ENCODE measurements around the gene COLEC12. TPM values are rescaled to one million over a fixed set of nuclear protein-coding genes. Genes with fewer than 3 reads are reported as not detected.

COLEC12 gene
- 1 to 10 TPM in 2 of 4 donors, under 1 TPM in 2; 0.22 to 5.4 (median 2.0) TPM for polyA plus RNA-seq
- long read RNA-seq, donor 1 = 0 reads
- long read RNA-seq, donor 2, full-length matches to known transcripts = 4 of 4 reads
- long read RNA-seq, donor 2, partial matches to known transcripts = 0 of 4 reads
- long read RNA-seq, donor 2, other reads (novel, unspliced or antisense) = 0 of 4 reads
- long read RNA-seq, donor 3, full-length matches to known transcripts = 4 of 19 reads
- long read RNA-seq, donor 3, partial matches to known transcripts = 15 of 19 reads
- long read RNA-seq, donor 3, other reads (novel, unspliced or antisense) = 0 of 19 reads
- long read RNA-seq, donor 4 = 0 reads
- long read RNA-seq, donor 5 = 0 reads
- long read RNA-seq, donor 6, full-length matches to known transcripts = 4 of 13 reads
- long read RNA-seq, donor 6, partial matches to known transcripts = 9 of 13 reads
- long read RNA-seq, donor 6, other reads (novel, unspliced or antisense) = 0 of 13 reads
- long read RNA-seq, donor 7, full-length matches to known transcripts = 4 of 23 reads
- long read RNA-seq, donor 7, partial matches to known transcripts = 19 of 23 reads
- long read RNA-seq, donor 7, other reads (novel, unspliced or antisense) = 0 of 23 reads
- long read RNA-seq, donor 8, full-length matches to known transcripts = 1 of 8 reads
- long read RNA-seq, donor 8, partial matches to known transcripts = 7 of 8 reads
- long read RNA-seq, donor 8, other reads (novel, unspliced or antisense) = 0 of 8 reads
- long read RNA-seq, donor 9, full-length matches to known transcripts = 1 of 1 reads
- long read RNA-seq, donor 9, partial matches to known transcripts = 0 of 1 reads
- long read RNA-seq, donor 9, other reads (novel, unspliced or antisense) = 0 of 1 reads
- long read RNA-seq, donor 10, full-length matches to known transcripts = 12 of 58 reads
- long read RNA-seq, donor 10, partial matches to known transcripts = 46 of 58 reads
- long read RNA-seq, donor 10, other reads (novel, unspliced or antisense) = 0 of 58 reads

DNA sequence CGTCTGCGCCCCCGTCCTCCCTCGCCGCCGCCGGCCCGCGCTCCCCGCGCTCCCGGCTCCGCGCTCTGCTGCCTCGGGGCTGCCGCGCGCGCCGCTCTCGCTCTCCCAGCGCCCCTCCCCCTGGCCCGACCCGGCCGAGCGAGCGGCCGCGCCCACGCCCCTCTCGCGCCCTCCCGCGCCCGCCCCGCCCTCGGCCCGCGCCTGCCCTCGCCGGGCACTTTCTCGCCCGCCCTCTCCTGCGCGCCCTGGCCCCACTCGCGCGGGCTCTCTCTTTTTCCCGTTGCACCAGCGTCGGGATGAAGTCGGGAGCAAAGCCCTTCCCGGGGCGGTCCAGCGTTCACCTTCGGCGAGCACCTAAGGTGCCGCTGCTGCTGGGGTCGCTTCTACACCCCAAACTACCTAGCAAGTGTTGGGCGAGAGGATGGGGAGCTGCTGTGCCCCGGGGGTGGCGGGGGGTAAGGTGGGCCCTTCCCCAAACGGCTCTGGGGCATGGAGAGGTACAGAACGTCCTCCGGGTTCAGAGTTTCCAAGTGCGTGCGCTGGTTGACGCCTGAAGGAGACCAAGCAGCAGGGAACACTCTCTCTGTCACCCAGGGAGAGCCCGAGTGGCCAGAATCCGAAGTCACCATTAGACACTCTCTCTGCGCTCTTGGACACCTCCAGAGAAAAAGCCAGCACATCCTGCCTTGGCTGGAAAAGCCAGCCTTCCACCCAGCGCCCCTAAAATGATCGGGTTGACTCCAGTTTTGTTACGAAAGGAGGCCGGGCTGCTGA, at the start of gene COLEC12:
COLEC12 (minus strand) TSS at position 70 of the 774 bp plus-strand sequence. CDS start 187 bp downstream, outside the sequence.
- FAIRE-seq (no peak), DNase-seq (peak in 1 of 2 donors; percentile 27)
- Histone ChIP-seq H3K9me3 (ENCODE audit: control insufficient read depth in 2 of 2, insufficient read depth in 1 of 2, low read depth in 1 of 2, low read length in 1 of 2) (no peaks in the 10 kb centered on the region), H3K27ac (ENCODE audit: low read depth in 1 of 3, low read length in 2 of 3) (peak within 1 kb of the TSS in 1 of 3 donors; percentile 11), H3K36me3 (ENCODE audit: control insufficient read depth in 3 of 3, insufficient read depth in 2 of 3, low read depth in 1 of 3, low read length in 3 of 3) (no peaks in the 10 kb centered on the region), H3K4me3 (ENCODE audit: low read depth in 1 of 3, low read length in 3 of 3) (peak within 1 kb of the TSS; percentile 17 to 60 (median 33)), H3K27me3 (ENCODE audit: control insufficient read depth in 3 of 3, insufficient read depth in 3 of 3, low read length in 3 of 3) (peaks cover 2 to 39% (median 16%) of the 10 kb centered on the region in 3 donors), H3K4me1 (ENCODE audit: control insufficient read depth in 3 of 3, insufficient read depth in 2 of 3, low read depth in 1 of 3, low read length in 2 of 3) (no peaks in the 10 kb centered on the region)
- WGBS, 3 donors = 3 to 8% (median 7%) methylated on average over 24 to 75 of the region's 75 CpGs

DNA sequence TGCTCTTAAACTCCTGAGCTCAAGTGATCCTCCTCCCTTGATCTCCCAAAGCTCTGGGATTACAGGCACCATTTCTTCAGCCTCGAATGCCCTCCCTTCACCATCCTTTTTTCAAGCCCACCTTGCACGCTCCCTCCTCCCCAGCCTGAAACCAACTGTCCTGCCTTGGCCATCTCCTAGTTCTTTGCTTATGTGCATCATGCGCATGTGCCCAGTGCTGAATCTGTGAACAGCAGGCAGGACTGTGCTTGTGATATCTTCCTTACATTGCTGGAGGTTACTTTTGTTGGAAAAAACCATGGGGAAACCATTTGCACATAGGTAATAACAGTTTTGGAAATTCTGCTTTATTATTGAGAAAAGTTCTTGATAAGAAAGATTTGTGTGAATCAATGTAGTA, 49.5 kb upstream of the COLEC12 start:
- FAIRE-seq (no peak), DNase-seq (no peak)
- H3K27me3 ChIP-seq (ENCODE audit: control insufficient read depth in 3 of 3, insufficient read depth in 3 of 3, low read length in 3 of 3) = peaks cover 0 to 2% (median 0%) of the 10 kb centered on the region in 3 donors
- H3K9me3 ChIP-seq (ENCODE audit: control insufficient read depth in 2 of 2, insufficient read depth in 1 of 2, low read depth in 1 of 2, low read length in 1 of 2) = no peaks in the 10 kb centered on the region
- H3K4me1 ChIP-seq (ENCODE audit: control insufficient read depth in 3 of 3, insufficient read depth in 2 of 3, low read depth in 1 of 3, low read length in 2 of 3) = no peaks in the 10 kb centered on the region
- no peaks in the 10 kb centered on the region for H3K36me3 ChIP-seq (ENCODE audit: control insufficient read depth in 3 of 3, insufficient read depth in 2 of 3, low read depth in 1 of 3, low read length in 3 of 3)
- no peak overlapping the region for H3K4me3 ChIP-seq (ENCODE audit: low read depth in 1 of 3, low read length in 3 of 3)
- 66 to 83% (median 76%) methylated on average over 3 of the region's 3 CpGs for WGBS, 3 donors
- H3K27ac ChIP-seq (ENCODE audit: low read depth in 1 of 3, low read length in 2 of 3) = no peak overlapping the region

DNA sequence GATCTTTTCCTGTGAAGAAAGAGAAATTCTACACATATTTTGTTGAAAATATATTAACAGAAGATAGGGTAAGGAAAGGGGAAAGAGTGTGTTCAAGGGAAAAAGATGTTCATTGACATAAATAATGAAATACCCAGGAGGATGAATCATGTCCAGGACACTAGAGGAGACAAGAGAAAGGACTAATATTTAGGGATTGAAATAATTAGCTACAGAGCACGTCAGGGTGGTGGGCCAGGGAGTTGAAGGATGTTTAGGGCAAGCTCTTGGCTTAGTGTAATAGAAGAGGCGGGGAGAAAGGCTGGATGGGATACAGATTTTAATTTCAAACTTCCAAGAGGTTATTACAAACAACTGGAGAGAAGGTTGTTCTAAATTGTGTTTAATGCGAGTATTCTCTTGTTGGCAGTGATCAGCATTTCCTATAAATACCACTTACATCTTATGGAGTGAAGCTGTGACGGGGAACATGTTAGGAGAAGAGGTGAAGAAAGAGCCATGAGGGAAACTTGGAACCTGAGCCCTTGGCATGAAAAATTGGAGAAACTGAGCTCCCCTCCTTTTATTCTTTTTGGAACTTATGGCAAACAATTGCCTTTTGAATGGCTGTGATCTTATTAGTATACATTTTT, 43.1 kb upstream of the COLEC12 start:
- 60 to 71% (median 70%) methylated on average over 4 of the region's 4 CpGs for WGBS, 3 donors
- DNase-seq = no peak

DNA sequence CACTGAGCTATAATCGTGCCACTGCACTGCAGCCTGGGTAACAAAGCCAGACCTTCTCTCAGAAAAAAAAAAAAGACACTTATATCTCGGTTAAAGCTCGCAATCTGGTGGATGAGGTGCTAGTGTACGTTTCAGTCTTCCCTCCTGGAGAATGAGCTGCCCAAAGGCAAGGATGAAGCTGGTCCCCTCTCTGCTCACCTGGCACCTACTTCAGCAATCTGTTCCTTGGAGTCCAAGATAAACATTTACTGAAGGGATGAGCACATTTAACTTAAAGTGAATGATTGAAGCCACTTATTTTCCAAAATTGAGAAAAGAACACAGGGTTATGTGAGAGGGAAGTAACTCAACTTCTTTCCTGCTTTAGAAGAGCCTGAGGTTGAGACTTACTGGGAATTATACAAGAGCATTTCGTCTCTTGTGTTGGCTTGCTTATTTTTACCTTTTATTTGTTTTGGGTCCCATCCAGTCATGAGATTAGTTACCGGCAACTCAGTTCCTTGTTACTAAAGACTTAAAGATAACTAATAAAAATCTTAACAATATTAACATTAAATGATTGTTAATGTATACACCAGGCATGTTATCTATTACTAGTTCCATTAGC, 33.6 kb upstream of the COLEC12 start:
- no peak for FAIRE-seq
- WGBS, 3 donors = 65 to 79% (median 65%) methylated on average over 6 of the region's 6 CpGs
- no peaks in the 10 kb centered on the region for H3K27me3 ChIP-seq (ENCODE audit: control insufficient read depth in 3 of 3, insufficient read depth in 3 of 3, low read length in 3 of 3)
- no peaks in the 10 kb centered on the region for H3K36me3 ChIP-seq (ENCODE audit: control insufficient read depth in 3 of 3, insufficient read depth in 2 of 3, low read depth in 1 of 3, low read length in 3 of 3)
- no peaks in the 10 kb centered on the region for H3K9me3 ChIP-seq (ENCODE audit: control insufficient read depth in 2 of 2, insufficient read depth in 1 of 2, low read depth in 1 of 2, low read length in 1 of 2)
- DNase-seq = no peak
- no peak overlapping the region for H3K27ac ChIP-seq (ENCODE audit: low read depth in 1 of 3, low read length in 2 of 3)
- H3K4me1 ChIP-seq (ENCODE audit: control insufficient read depth in 3 of 3, insufficient read depth in 2 of 3, low read depth in 1 of 3, low read length in 2 of 3) = no peaks in the 10 kb centered on the region
- no peak overlapping the region for H3K4me3 ChIP-seq (ENCODE audit: low read depth in 1 of 3, low read length in 3 of 3)

More for the DNA sequence above, 43.1 kb upstream of the COLEC12 start:
- Histone ChIP-seq H3K27me3 (ENCODE audit: control insufficient read depth in 3 of 3, insufficient read depth in 3 of 3, low read length in 3 of 3) (no peaks in the 10 kb centered on the region), H3K4me1 (ENCODE audit: control insufficient read depth in 3 of 3, insufficient read depth in 2 of 3, low read depth in 1 of 3, low read length in 2 of 3) (no peaks in the 10 kb centered on the region), H3K9me3 (ENCODE audit: control insufficient read depth in 2 of 2, insufficient read depth in 1 of 2, low read depth in 1 of 2, low read length in 1 of 2) (no peaks in the 10 kb centered on the region), H3K36me3 (ENCODE audit: control insufficient read depth in 3 of 3, insufficient read depth in 2 of 3, low read depth in 1 of 3, low read length in 3 of 3) (no peaks in the 10 kb centered on the region), H3K27ac (ENCODE audit: low read depth in 1 of 3, low read length in 2 of 3) (no peak overlapping the region), H3K4me3 (ENCODE audit: low read depth in 1 of 3, low read length in 3 of 3) (no peak overlapping the region)
- FAIRE-seq = no peak

DNA sequence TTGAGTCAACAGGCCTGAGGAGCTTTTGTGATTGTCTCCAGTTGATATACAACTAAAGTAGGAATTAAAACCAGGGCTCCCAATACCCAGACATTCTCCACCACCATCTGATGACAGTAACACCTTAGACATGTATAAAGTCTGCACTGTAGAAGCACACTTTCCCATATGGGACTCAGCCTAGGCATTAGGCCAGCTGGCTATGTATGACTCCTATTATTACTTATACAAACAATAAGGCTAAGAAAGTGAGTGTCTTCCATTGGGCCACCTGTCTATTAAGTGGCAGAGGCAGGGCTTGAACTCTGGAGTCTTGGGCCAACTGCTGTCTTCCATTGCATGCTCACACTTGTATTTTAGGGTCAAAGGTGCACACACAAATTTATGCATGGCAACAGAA, 32.1 kb upstream of the COLEC12 start:
- no peak for FAIRE-seq
- Histone ChIP-seq H3K4me3 (ENCODE audit: low read depth in 1 of 3, low read length in 3 of 3) (no peak overlapping the region), H3K4me1 (ENCODE audit: control insufficient read depth in 3 of 3, insufficient read depth in 2 of 3, low read depth in 1 of 3, low read length in 2 of 3) (no peaks in the 10 kb centered on the region)

DNA sequence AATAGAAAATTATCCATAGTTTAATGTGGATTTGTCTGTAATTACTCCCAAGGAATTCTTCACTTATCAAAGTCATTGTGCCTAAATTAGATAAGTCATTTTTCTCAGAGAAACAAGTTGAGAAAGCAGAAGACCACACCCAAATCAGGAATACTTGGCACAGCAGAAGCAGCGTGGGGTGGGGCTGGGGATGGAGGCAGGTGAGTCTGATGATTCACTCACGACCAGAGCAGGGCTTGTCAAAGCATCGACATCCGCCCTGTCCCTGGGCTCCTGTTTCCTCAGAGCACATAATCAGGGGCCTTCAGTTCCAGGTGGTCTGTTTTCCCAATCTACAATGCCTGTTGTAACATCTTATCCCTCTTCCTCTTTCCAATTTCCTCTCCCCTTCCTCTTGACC, 31.5 kb upstream of the COLEC12 start:
- H3K4me3 ChIP-seq (ENCODE audit: low read depth in 1 of 3, low read length in 3 of 3) = no peak overlapping the region
- H3K36me3 ChIP-seq (ENCODE audit: control insufficient read depth in 3 of 3, insufficient read depth in 2 of 3, low read depth in 1 of 3, low read length in 3 of 3) = no peaks in the 10 kb centered on the region
- FAIRE-seq = no peak
- no peaks in the 10 kb centered on the region for H3K4me1 ChIP-seq (ENCODE audit: control insufficient read depth in 3 of 3, insufficient read depth in 2 of 3, low read depth in 1 of 3, low read length in 2 of 3)
- H3K27me3 ChIP-seq (ENCODE audit: control insufficient read depth in 3 of 3, insufficient read depth in 3 of 3, low read length in 3 of 3) = no peaks in the 10 kb centered on the region
- WGBS, 3 donors = 55 to 59% (median 57%) methylated on average over 4 of the region's 4 CpGs
- no peak overlapping the region for H3K27ac ChIP-seq (ENCODE audit: low read depth in 1 of 3, low read length in 2 of 3)
- H3K9me3 ChIP-seq (ENCODE audit: control insufficient read depth in 2 of 2, insufficient read depth in 1 of 2, low read depth in 1 of 2, low read length in 1 of 2) = no peaks in the 10 kb centered on the region
- no peak for DNase-seq

More for the DNA sequence above, 32.1 kb upstream of the COLEC12 start:
- Histone ChIP-seq H3K9me3 (ENCODE audit: control insufficient read depth in 2 of 2, insufficient read depth in 1 of 2, low read depth in 1 of 2, low read length in 1 of 2) (no peaks in the 10 kb centered on the region), H3K27ac (ENCODE audit: low read depth in 1 of 3, low read length in 2 of 3) (no peak overlapping the region), H3K27me3 (ENCODE audit: control insufficient read depth in 3 of 3, insufficient read depth in 3 of 3, low read length in 3 of 3) (no peaks in the 10 kb centered on the region), H3K36me3 (ENCODE audit: control insufficient read depth in 3 of 3, insufficient read depth in 2 of 3, low read depth in 1 of 3, low read length in 3 of 3) (no peaks in the 10 kb centered on the region)
- no peak for DNase-seq

DNA sequence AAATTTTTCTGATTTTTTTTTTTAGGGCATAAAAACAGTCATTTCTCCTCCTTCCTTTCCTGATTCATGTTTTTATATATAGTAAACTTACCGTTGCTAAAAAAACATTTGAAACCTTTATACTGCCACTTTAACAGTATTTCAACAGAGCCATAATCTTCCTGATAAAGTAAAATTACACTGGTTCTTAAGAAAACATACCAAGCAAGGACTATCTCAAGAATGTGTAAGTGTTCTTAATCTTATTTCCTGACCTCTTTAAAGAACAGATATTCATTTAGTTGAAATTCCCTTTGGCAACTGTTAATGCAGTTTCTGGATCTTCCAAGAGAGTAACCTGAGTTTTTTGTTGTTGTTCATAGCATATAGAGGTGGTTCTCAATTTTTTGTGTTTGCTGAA, 26.6 kb upstream of the COLEC12 start:
- H3K27me3 ChIP-seq (ENCODE audit: control insufficient read depth in 3 of 3, insufficient read depth in 3 of 3, low read length in 3 of 3) = no peaks in the 10 kb centered on the region
- H3K36me3 ChIP-seq (ENCODE audit: control insufficient read depth in 3 of 3, insufficient read depth in 2 of 3, low read depth in 1 of 3, low read length in 3 of 3) = no peaks in the 10 kb centered on the region
- H3K4me3 ChIP-seq (ENCODE audit: low read depth in 1 of 3, low read length in 3 of 3) = no peak overlapping the region
- no peaks in the 10 kb centered on the region for H3K9me3 ChIP-seq (ENCODE audit: control insufficient read depth in 2 of 2, insufficient read depth in 1 of 2, low read depth in 1 of 2, low read length in 1 of 2)
- no peak overlapping the region for H3K27ac ChIP-seq (ENCODE audit: low read depth in 1 of 3, low read length in 2 of 3)
- FAIRE-seq = no peak
- DNase-seq = no peak
- H3K4me1 ChIP-seq (ENCODE audit: control insufficient read depth in 3 of 3, insufficient read depth in 2 of 3, low read depth in 1 of 3, low read length in 2 of 3) = peaks cover 0 to 8% (median 0%) of the 10 kb centered on the region in 3 donors
- 9 to 29% (median 22%) methylated on average over 1 of the region's 1 CpG for WGBS, 3 donors

All from small intestine (tissue), 16 donors.